GM19035 (cell line): ENCODE data around the gene TMEM151A.
"Not testable (repeated sequence)": the region's sequence is repeated elsewhere in the genome, so short reads cannot be mapped to it uniquely, and the experiment has no call there.

Experiments
- ATAC-seq: cut with Tn5 transposase; IDR thresholded peaks from one replicate; pipeline ENCODE4 v1.9.1; 2021; ENCODE audit not compliant: unreplicated experiment

Gene TMEM151A

GRCh38 chr11:66297610-66298009 is 5.9 kb downstream of the TMEM151A start:
- no peak for ATAC-seq

- no peak for ATAC-seq
Observed at GRCh38 chr11:66299186-66299585, 7.5 kb downstream of the TMEM151A start.

GRCh38 chr11:66302656-66303055 is 11.0 kb downstream of the TMEM151A start:
- ATAC-seq: no peak

GRCh38 chr11:66309475-66309874 is 17.8 kb downstream of the TMEM151A start:
- no peak for ATAC-seq

GRCh38 chr11:66310324-66310723 is 18.6 kb downstream of the TMEM151A start:
- no peak for ATAC-seq

- ATAC-seq: not testable (repeated sequence)
Observed at GRCh38 chr11:66310803-66311440, 19.2 kb downstream of the TMEM151A start.

GRCh38 chr11:66311470-66311964 is 19.8 kb downstream of the TMEM151A start:
- no peak for ATAC-seq

- peak; percentile 69 for ATAC-seq
Observed at GRCh38 chr11:66311965-66312548, 20.4 kb downstream of the TMEM151A start.

- ATAC-seq: peak; percentile 58
Observed at GRCh38 chr11:66312549-66313320, 21.0 kb downstream of the TMEM151A start.

- no peak for ATAC-seq
Observed at GRCh38 chr11:66313321-66314185, 21.9 kb downstream of the TMEM151A start.

- no peak for ATAC-seq
Observed at GRCh38 chr11:66314186-66314501, 22.4 kb downstream of the TMEM151A start.

GRCh38 chr11:66314561-66315497 is 23.1 kb downstream of the TMEM151A start:
- ATAC-seq: no peak

GRCh38 chr11:66315498-66315885 is 23.8 kb downstream of the TMEM151A start:
- ATAC-seq: no peak

- no peak for ATAC-seq
Observed at GRCh38 chr11:66315921-66316811, 24.5 kb downstream of the TMEM151A start.

- ATAC-seq: no peak
Observed at GRCh38 chr11:66316849-66317251, 25.2 kb downstream of the TMEM151A start, which contains the start of gene CD248. Gene CD248, minus strand, starts transcription at chr11:66317044. Its CDS starts 17 bp downstream, at chr11:66317027.

GRCh38 chr11:66317322-66317722 is 25.6 kb downstream of the TMEM151A start:
- ATAC-seq: no peak

GRCh38 chr11:66317723-66318599 is 26.3 kb downstream of the TMEM151A start:
- no peak for ATAC-seq

- no peak for ATAC-seq
Observed at GRCh38 chr11:66318600-66318970, 26.9 kb downstream of the TMEM151A start.
